ENCODE data around the gene PLEKHM2. TPM values are rescaled to one million over a fixed set of nuclear protein-coding genes. Genes with fewer than 3 reads are reported as not detected.

The PLEKHM2 gene
- total RNA-seq, 1 experiment from 2014 or later = 38.5 TPM

DNA sequence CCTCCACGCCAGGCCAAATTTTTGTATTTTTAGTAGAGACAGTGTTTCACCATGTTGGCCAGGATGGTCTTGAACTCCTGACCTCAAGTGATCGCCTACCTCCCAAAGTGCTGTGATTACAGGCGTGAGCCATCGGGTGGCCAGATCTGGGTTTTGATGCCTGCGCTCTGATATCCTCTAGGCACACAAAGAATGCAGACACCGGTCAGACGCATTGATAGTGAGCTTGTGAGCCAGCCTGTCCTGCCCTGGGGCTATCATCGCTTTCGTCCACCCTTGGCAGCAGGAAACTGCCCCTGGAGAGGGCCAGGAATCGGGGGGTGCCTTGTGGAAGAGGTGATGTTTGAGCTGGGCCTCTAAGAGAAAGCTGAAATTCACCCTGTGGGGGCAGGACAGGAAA, 78.4 kb downstream of the PLEKHM2 start:
- ChIA-PET CTCF (interaction anchor here (0.9 kb wide), 1 partner anchor 29 kb away, joined by 3 read pairs; no protein-coding TSS in a partner anchor), RAD21 (ENCODE audit: low non-redundant PET in 1 of 2, low total read pairs in 2 of 2, uncharacterized antibody in 2 of 2, unreplicated experiment in 2 of 2) (no interaction called here), POLR2A (interaction anchor here (0.7 kb wide), 1 partner anchor 313 kb away, joined by 3 read pairs; no protein-coding TSS in a partner anchor)
- H3K27me3 ChIP-seq (ENCODE audit: insufficient read depth, low read length) = no peaks in the 10 kb centered on the region
- no peaks in the 10 kb centered on the region for H3K36me3 ChIP-seq (ENCODE audit: control insufficient read depth in 1 of 2, insufficient read depth in 2 of 2, low read length in 2 of 2)
- no peaks in the 10 kb centered on the region for H3K9me2 ChIP-seq (ENCODE audit: insufficient read depth)
- BruUV-seq (replicated peaks) = no TSS peak
- H3K79me2 ChIP-seq (ENCODE audit: insufficient read depth, low read length) = no peaks in the 10 kb centered on the region
- ATAC-seq = peak; percentile 65
- DNase-seq (ENCODE audit: low read depth, low spot score) = no peak
- H2AFZ ChIP-seq (ENCODE audit: low read depth, low read length, poor library complexity, severe bottlenecking) = no peak overlapping the region
- peaks cover 8 to 22% of the 10 kb centered on the region in 2 experiments; a peak in 3 of 4 replicates for H3K4me1 ChIP-seq (ENCODE audit: control insufficient read depth in 1 of 2, insufficient read depth in 2 of 2, low read length in 2 of 2)
- no peak overlapping the region for H3K4me2 ChIP-seq (ENCODE audit: low read length)
- no peak overlapping the region for H3K4me3 ChIP-seq (replicated peaks in 1 of 2; ENCODE audit: low read depth in 1 of 2, low read length in 2 of 2)
- H3K9me3 ChIP-seq (ENCODE audit: control insufficient read depth in 1 of 2, insufficient read depth in 1 of 2, low read depth in 1 of 2, low read length in 2 of 2) = no peaks in the 10 kb centered on the region
- H4K20me1 ChIP-seq (ENCODE audit: insufficient read depth) = no peaks in the 10 kb centered on the region
- intact Hi-C loops (cut with micrococcal nuclease) = no loop called here
- no peak overlapping the region for H3K9ac ChIP-seq (ENCODE audit: low read length)
- H3K27ac ChIP-seq (ENCODE audit: low read depth, low read length) = no peak overlapping the region
- TF ChIP-seq, protein P1, sequence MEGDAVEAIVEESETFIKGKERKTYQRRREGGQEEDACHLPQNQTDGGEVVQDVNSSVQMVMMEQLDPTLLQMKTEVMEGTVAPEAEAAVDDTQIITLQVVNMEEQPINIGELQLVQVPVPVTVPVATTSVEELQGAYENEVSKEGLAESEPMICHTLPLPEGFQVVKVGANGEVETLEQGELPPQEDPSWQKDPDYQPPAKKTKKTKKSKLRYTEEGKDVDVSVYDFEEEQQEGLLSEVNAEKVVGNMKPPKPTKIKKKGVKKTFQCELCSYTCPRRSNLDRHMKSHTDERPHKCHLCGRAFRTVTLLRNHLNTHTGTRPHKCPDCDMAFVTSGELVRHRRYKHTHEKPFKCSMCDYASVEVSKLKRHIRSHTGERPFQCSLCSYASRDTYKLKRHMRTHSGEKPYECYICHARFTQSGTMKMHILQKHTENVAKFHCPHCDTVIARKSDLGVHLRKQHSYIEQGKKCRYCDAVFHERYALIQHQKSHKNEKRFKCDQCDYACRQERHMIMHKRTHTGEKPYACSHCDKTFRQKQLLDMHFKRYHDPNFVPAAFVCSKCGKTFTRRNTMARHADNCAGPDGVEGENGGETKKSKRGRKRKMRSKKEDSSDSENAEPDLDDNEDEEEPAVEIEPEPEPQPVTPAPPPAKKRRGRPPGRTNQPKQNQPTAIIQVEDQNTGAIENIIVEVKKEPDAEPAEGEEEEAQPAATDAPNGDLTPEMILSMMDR (IDR thresholded peaks at IDR 0.05 in 2 of 3, conservative IDR thresholded peaks at IDR 0.05 in 1 of 3; ENCODE audit: borderline replicate concordance in 1 of 3, insufficient read depth in 1 of 3, low read depth in 2 of 3, low read length in 2 of 3) = no peak
- TF ChIP-seq, protein P2, sequence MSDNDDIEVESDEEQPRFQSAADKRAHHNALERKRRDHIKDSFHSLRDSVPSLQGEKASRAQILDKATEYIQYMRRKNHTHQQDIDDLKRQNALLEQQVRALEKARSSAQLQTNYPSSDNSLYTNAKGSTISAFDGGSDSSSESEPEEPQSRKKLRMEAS (IDR thresholded peaks at IDR 0.05) = no peak
- no peak for TF ChIP-seq ZFX (IDR thresholded peaks at IDR 0.05)
- no peak for TF ChIP-seq EZH2 (IDR thresholded peaks at IDR 0.05)
- TF ChIP-seq SIN3A (IDR thresholded peaks at IDR 0.05; ENCODE audit: low read depth) = no peak
- TF ChIP-seq YY1 (IDR thresholded peaks at IDR 0.05; ENCODE audit: extremely low read depth, insufficient replicate concordance, low read depth, low read length) = no peak
- no peak for TF ChIP-seq FOSL1 (IDR thresholded peaks at IDR 0.05; ENCODE audit: low read depth)
- TF ChIP-seq, protein P3, sequence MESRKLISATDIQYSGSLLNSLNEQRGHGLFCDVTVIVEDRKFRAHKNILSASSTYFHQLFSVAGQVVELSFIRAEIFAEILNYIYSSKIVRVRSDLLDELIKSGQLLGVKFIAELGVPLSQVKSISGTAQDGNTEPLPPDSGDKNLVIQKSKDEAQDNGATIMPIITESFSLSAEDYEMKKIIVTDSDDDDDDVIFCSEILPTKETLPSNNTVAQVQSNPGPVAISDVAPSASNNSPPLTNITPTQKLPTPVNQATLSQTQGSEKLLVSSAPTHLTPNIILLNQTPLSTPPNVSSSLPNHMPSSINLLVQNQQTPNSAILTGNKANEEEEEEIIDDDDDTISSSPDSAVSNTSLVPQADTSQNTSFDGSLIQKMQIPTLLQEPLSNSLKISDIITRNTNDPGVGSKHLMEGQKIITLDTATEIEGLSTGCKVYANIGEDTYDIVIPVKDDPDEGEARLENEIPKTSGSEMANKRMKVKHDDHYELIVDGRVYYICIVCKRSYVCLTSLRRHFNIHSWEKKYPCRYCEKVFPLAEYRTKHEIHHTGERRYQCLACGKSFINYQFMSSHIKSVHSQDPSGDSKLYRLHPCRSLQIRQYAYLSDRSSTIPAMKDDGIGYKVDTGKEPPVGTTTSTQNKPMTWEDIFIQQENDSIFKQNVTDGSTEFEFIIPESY (IDR thresholded peaks at IDR 0.05; ENCODE audit: extremely low read depth, insufficient replicate concordance, low read length) = no peak
- TF ChIP-seq, protein P4, sequence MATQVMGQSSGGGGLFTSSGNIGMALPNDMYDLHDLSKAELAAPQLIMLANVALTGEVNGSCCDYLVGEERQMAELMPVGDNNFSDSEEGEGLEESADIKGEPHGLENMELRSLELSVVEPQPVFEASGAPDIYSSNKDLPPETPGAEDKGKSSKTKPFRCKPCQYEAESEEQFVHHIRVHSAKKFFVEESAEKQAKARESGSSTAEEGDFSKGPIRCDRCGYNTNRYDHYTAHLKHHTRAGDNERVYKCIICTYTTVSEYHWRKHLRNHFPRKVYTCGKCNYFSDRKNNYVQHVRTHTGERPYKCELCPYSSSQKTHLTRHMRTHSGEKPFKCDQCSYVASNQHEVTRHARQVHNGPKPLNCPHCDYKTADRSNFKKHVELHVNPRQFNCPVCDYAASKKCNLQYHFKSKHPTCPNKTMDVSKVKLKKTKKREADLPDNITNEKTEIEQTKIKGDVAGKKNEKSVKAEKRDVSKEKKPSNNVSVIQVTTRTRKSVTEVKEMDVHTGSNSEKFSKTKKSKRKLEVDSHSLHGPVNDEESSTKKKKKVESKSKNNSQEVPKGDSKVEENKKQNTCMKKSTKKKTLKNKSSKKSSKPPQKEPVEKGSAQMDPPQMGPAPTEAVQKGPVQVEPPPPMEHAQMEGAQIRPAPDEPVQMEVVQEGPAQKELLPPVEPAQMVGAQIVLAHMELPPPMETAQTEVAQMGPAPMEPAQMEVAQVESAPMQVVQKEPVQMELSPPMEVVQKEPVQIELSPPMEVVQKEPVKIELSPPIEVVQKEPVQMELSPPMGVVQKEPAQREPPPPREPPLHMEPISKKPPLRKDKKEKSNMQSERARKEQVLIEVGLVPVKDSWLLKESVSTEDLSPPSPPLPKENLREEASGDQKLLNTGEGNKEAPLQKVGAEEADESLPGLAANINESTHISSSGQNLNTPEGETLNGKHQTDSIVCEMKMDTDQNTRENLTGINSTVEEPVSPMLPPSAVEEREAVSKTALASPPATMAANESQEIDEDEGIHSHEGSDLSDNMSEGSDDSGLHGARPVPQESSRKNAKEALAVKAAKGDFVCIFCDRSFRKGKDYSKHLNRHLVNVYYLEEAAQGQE (IDR thresholded peaks at IDR 0.05; ENCODE audit: low read depth) = no peak
- no peak for TF ChIP-seq EZH2phosphoT487 (IDR thresholded peaks at IDR 0.05; ENCODE audit: borderline replicate concordance)
- TF ChIP-seq ELF1 (IDR thresholded peaks at IDR 0.05; ENCODE audit: borderline replicate concordance, low read depth) = no peak
- TF ChIP-seq TCF7L2 (IDR thresholded peaks at IDR 0.05; ENCODE audit: borderline replicate concordance, extremely low read depth, insufficient read depth, insufficient read length) = no peak
- no peak for TF ChIP-seq EGR1 (IDR thresholded peaks at IDR 0.05; ENCODE audit: low read depth)
- TF ChIP-seq JUND (IDR thresholded peaks at IDR 0.05) = no peak
- no peak for TF ChIP-seq SP1 (IDR thresholded peaks at IDR 0.05; ENCODE audit: low read depth)
- TF ChIP-seq RAD21 (IDR thresholded peaks at IDR 0.05; ENCODE audit: low read depth) = no peak
- no peak for TF ChIP-seq POLR2AphosphoS5 (IDR thresholded peaks at IDR 0.05; ENCODE audit: low read depth, low read length)
- TF ChIP-seq CEBPB (IDR thresholded peaks at IDR 0.05; ENCODE audit: low read depth) = no peak
- no peak for TF ChIP-seq POLR2A (IDR thresholded peaks at IDR 0.05; ENCODE audit: borderline replicate concordance, extremely low read depth, insufficient read depth, insufficient read length)

Measured in HCT116 (cell line).